Kidney tubule cell (primary cell): Measurements from ENCODE around the gene ASIC1.

Source experiments
- DNase-seq: peaks from one replicate; pipeline ENCODE4 v3.0.0-alpha.2; 2018; ENCODE audit warnings: low spot score

The ASIC1 gene

GRCh38 chr12:50084775-50085614 is 27.6 kb downstream of the ASIC1 start, which contains the start of gene SMARCD1:
SMARCD1 (plus strand) TSS chr12:50085342; CDS start chr12:50085370, 28 bp downstream.
- DNase-seq = peak; percentile 94

- DNase-seq = no peak
Observed at GRCh38 chr12:50085615-50086072, 28.2 kb downstream of the ASIC1 start.

DNA sequence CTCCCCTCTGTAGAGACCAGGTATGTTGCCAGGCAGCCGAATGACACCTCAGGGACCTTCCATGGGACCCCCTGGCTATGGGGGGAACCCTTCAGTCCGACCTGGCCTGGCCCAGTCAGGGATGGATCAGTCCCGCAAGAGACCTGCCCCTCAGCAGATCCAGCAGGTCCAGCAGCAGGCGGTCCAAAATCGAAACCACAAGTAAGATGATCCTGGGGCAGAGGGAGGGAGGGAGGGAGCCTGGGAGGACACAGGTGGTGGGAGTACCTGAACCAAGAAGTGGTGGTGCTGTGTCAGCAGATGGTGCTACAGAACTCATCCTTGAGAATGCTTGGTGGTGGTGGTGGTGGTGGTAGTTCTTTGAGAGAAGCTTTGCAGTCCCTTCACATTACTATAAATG is 28.8 kb downstream of the ASIC1 start:
- DNase-seq = no peak

DNA sequence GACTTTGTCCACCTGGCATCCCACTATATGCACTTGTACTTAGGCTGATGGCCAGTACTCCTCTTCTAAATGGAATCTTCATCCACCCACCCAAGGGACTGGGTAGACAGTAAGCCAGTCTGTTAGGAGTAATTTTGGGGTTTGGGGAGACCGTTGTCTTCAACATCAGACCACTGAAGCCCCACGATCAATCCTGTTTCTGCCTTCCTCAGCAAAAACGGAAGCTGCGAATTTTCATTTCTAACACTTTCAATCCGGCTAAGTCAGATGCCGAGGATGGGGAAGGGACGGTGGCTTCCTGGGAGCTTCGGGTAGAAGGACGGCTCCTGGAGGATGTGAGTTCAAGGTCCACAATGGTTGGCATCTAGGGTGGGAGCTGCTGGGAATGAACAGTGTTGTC is 29.8 kb downstream of the ASIC1 start:
- DNase-seq = no peak

- peak; percentile 37 for DNase-seq
Observed at GRCh38 chr12:50087995-50088394, 30.6 kb downstream of the ASIC1 start.

DNA sequence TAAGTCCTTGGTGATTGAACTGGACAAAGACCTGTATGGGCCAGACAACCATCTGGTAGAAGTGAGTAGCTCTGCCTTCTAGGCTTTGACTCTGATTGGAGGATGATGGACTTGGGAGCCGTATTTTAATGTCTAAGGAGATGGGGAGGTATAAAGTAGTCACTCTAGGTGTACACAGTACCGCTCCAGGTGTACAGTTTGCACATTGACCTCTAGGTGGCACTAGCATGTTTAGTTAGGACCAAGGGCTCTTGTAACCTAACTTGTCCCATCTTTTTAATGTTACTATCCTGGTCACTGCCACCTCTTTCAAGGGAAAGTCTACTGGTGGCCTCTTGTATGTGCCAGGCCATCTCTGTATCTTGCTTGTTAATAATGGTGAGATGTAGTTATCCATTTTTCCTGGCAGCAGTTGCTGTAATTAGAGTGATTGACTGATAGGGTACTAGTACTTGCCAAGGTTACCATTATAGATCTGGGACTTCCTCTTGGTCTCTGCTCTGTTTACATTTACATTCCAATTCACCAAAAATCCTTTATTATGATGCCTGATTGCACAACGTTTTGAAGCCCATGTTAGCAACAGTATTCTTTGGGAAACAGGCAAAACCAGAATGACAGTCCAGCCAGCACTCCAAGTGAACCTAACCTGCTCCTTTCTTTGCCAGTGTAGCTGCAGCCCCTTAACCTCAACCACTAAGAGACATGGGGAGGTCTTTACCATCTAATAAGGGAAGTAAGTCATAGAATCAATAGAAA is 31.4 kb downstream of the ASIC1 start:
- peak; percentile 71 for DNase-seq

DNA sequence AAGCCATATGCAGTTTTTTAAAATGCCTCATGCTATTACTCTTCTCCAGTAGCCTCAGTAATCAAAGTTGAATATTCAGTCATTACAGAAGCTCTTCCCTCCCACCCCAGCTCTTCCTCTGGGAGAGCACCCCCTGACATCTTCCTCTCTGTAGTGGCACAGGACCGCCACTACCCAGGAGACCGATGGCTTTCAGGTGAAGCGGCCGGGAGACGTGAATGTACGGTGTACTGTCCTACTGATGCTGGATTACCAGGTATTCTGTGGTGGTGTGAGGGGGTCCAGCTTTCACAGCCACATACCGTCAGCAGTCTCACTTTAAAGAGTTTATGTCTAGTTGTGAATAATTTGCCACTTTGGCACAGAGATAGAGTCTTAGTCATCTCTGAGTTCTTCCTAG is 32.3 kb downstream of the ASIC1 start:
- DNase-seq = no peak

DNA sequence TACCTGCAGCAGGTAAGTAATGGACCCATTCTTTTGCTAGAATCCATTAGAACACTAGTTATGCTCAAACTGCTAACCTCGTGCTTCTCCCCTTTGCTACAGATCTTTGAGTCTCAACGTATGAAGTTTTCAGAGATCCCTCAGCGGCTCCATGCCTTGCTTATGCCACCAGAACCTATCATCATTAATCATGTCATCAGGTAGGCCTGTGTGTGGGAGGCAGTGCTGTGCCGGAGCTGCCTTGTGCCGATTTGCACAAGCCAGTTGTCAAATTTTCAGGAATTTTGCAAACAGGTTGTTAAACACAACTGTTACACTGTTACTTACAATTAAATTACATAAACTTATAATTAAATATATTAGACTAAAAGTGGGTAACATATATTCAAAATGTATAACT is 33.0 kb downstream of the ASIC1 start:
- no peak for DNase-seq

DNA sequence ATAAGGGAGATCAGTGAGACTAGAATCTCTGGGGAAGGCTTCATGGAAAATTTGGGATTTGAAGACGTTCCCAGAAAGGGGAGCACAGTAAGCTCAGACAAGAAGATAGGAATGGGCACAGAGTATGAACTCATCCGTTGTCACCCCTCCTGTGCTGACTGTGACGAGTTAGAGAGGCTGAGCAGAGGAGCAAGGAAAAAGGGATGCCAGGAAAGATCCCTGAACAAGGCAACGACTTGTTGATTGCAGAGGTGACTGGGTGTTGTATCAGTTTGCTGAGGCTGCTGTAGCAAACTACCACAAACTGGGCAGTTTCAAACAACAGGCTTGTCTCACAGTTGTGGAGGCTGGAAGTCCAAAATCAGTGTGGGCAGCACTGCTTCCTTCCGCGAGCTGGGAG is 40.6 kb downstream of the ASIC1 start:
- DNase-seq = no peak

GRCh38 chr12:50099302-50100008 is 42.1 kb downstream of the ASIC1 start:
- DNase-seq = no peak

DNA sequence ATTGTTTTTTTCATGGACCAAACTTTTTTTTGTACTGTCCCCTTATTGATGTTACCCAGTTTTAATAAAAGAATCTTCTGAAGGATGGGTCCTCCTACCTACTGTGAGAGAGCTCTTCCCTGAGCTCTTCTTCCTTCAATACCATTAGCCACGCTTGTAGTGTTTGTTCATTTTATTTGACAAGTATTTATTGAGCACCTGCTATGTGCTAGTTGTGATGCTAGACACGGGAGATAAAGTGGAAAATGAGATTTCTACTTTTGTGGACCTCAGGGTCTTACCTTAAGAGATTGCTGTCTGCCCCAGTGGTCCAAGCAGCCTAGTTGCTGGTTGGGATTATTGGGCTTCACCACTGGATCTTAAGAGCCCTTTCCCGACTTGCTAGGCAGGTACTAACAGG is 43.2 kb downstream of the ASIC1 start:
- DNase-seq = no peak

GRCh38 chr12:50101663-50102062 is 44.3 kb downstream of the ASIC1 start:
- peak; percentile 43 for DNase-seq

DNA sequence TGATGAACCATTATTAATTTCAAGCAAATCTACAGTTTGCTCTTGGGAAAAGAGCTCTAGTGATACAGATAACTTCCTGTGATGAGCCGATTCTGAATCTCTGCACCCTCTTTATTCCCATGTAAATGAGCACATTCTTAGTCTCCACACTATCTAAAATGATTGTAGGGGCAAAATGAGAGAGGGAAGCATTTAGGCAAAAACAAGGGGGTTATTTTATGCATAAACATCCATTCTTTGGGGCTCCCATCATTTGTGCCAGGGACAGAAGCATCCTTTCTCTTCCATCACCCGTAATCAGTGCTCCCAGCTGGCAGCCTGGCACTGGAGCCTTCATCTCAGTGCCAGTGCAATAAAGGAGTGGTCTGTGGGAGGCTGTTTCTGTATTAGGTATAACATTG is 44.7 kb downstream of the ASIC1 start:
- no peak for DNase-seq

GRCh38 chr12:50102646-50103309 is 45.4 kb downstream of the ASIC1 start:
- no peak for DNase-seq

DNA sequence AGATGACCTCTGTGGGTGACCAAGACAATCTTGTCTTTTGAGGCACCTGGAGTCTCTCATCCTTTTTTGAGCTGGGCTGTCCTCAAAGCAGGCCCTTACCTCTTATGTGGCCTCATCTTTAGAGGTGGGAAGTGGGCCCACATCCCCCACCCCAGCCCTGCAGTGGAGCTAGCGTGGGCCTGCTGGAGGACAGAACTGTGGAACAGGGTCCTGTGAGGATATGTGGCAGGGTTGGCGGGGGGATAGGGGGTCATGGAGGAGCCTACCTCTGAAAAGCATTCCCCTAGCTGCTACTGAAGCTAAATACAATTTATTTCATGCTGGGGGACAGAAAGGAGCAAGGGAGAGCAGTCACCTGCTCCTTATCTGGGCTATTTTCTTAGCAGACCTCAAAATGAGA is 46.0 kb downstream of the ASIC1 start:
- DNase-seq = no peak

- peak; percentile 60 for DNase-seq
Observed at GRCh38 chr12:50103767-50104321, 46.4 kb downstream of the ASIC1 start, which contains the start of gene GPD1. GPD1 (plus strand) TSS chr12:50104008; CDS start chr12:50104051, 43 bp downstream.

- DNase-seq = peak; percentile 38
Observed at GRCh38 chr12:50104417-50105366, 47.3 kb downstream of the ASIC1 start.

DNA sequence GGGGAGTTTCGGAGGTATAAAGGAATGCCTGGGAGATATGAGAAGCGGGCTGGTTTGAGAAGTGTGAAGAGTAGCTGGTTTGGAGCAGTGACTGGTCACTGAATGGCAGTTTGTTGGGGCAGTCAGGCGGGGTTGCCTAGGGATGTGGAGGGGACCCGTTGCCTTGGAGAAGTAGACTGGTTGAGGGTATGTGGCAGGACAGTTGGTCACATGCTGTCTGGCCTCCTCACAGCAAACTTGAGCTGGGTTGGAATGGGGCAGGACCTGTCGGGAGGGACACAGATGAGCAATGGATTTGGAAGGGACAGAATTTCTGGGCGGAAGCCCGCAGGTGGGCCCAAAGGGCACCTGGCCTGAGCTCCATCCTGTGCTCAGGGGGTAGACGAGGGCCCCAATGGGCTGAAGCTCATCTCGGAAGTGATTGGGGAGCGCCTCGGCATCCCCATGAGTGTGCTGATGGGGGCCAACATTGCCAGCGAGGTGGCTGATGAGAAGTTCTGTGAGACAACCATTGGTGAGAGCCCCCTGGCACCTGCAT is 48.6 kb downstream of the ASIC1 start:
- DNase-seq = no peak

DNA sequence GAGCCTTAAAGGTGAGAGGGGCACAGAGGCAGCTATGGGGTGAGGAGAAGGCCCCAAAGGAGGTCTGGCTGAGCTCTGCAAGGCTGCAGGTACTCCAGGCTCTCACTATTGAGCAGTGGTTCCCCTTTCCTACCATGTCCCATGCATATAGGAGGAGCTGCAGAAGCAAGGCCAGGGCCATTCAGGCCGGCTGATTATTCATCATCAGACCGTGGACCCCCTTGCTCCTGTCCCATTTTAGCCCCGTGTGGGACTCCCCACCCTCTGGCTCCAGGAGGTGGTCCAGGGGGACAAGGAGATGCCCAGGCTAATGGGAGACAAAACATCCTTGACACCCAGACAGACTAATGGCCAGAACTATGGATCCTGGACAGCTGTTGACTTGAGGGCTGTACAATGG is 49.5 kb downstream of the ASIC1 start:
- no peak for DNase-seq
